H1 (cell line): Measurements from ENCODE around the gene PFKFB1. TPM values are rescaled to one million over a fixed set of nuclear protein-coding genes. Genes with fewer than 3 reads are reported as not detected.

ENCODE experiments used
- CTCF ChIA-PET: fragments of 300-600 bp; sonication (Branson Sonifier 250); formaldehyde crosslinking; loops from one replicate; lab custom pipeline; 2021; ENCODE audit not compliant: partially characterized antibody; lab: Charles Lee
- POLR2A ChIA-PET: fragments of 300-600 bp; sonication (Branson Sonifier 250); formaldehyde crosslinking; loops from one replicate; lab custom pipeline; 2021; ENCODE audit warnings: inconsistent platforms; ENCODE audit not compliant: partially characterized antibody; lab: Charles Lee
- DNase-seq, 2 experiments: peaks; one replicate each; pipeline versions ENCODE4 v3.0.0 to v3.0.0-alpha.2; 2010 to 2022; ENCODE audit warnings: low spot score in 2 of 2, low read depth in 1 of 2, mixed read lengths in 1 of 2
- FAIRE-seq: peaks from 2 replicates; lab custom pipeline; 2011; peaks lifted over from hg19 to GRCh38; lab: Jason Lieb, UNC
- H2AFZ ChIP-seq: 2 replicates; pipeline ENCODE4 v1.8.1; 2012; ENCODE audit warnings: low read length, inconsistent platforms
- H2AK5ac ChIP-seq: 2 replicates; pipeline ENCODE4 v1.6.1; 2013; ENCODE audit warnings: low read depth, low read length
- H2BK120ac ChIP-seq: replicated peaks from 2 replicates; pipeline ENCODE3; 2013; ENCODE audit warnings: low read depth, low read length, inconsistent platforms
- H2BK12ac ChIP-seq: 2 replicates; pipeline ENCODE4 v1.6.1; 2013; ENCODE audit warnings: low read depth, low read length
- H2BK15ac ChIP-seq: 2 replicates; pipeline ENCODE4 v1.6.1; 2013; ENCODE audit warnings: low read length
- H2BK20ac ChIP-seq: 2 replicates; pipeline ENCODE4 v1.6.1; 2013; ENCODE audit warnings: low read length
- H2BK5ac ChIP-seq: 2 replicates; pipeline ENCODE4 v1.6.1; 2013; ENCODE audit warnings: low read depth, low read length
- H3K14ac ChIP-seq: 2 replicates; pipeline ENCODE4 v1.6.1; 2013; ENCODE audit warnings: inconsistent platforms; ENCODE audit not compliant: insufficient read length
- H3K18ac ChIP-seq: 2 replicates; pipeline ENCODE4 v1.6.1; 2013; ENCODE audit warnings: low read length; ENCODE audit errors: extremely low read depth
- H3K23ac ChIP-seq: 2 replicates; pipeline ENCODE4 v1.6.1; 2013; ENCODE audit warnings: inconsistent platforms; ENCODE audit not compliant: insufficient read length
- H3K23me2 ChIP-seq: 2 replicates; pipeline ENCODE4 v1.6.1; 2013; ENCODE audit warnings: low read depth, low read length
- H3K27ac ChIP-seq: 2 replicates; pipeline ENCODE4 v1.6.1; 2011; ENCODE audit warnings: low read depth, low read length, inconsistent platforms
- H3K27me3 ChIP-seq, 4 experiments: replicated peaks in 1 of 4; 1 replicate in 1 of 4; 2 replicates in 3 of 4; pipeline versions ENCODE4 v1.6.1 to v1.8.1; 2011 to 2013; ENCODE audit warnings: low read length in 3 of 4, mild to moderate bottlenecking in 3 of 4, inconsistent platforms in 2 of 4, mixed read lengths in 2 of 4, moderate library complexity in 1 of 4; ENCODE audit not compliant: control insufficient read depth in 3 of 4, insufficient read depth in 3 of 4; ENCODE audit errors: extremely low read depth in 1 of 4
- H3K36me3 ChIP-seq, 4 experiments: 2 replicates each; pipeline versions ENCODE4 v1.6.1 to v1.8.1; 2011 to 2013; ENCODE audit warnings: mild to moderate bottlenecking in 4 of 4, low read length in 3 of 4, moderate library complexity in 2 of 4, control low read depth in 1 of 4, inconsistent platforms in 1 of 4; ENCODE audit not compliant: insufficient read depth in 4 of 4, control insufficient read depth in 2 of 4
- H3K4ac ChIP-seq: replicated peaks from 2 replicates; pipeline ENCODE3; 2013; ENCODE audit warnings: low read length, low read depth, mixed read lengths, inconsistent platforms; ENCODE audit not compliant: insufficient read length
- H3K4me1 ChIP-seq, 4 experiments: replicated peaks in 1 of 4; 1 replicate in 1 of 4; 2 replicates in 3 of 4; pipeline versions ENCODE4 v1.6.1 to v1.8.1; 2011 to 2013; ENCODE audit warnings: low read length in 3 of 4, inconsistent platforms in 2 of 4, mixed read lengths in 1 of 4; ENCODE audit not compliant: insufficient read depth in 4 of 4, control insufficient read depth in 3 of 4
- H3K4me2 ChIP-seq, 2 experiments: 2 replicates each; pipeline versions ENCODE4 v1.6.1 to v1.8.1; 2011 to 2013; ENCODE audit warnings: low read depth in 2 of 2, low read length in 2 of 2, control low read depth in 1 of 2, inconsistent platforms in 1 of 2, mild to moderate bottlenecking in 1 of 2; ENCODE audit not compliant: insufficient read depth in 1 of 2
- H3K4me3 ChIP-seq, 4 experiments: fragments of 200-600, 300-600 bp in 1 of 4; sonication (generic), shearing (Covaris generic), sonication (Bioruptor Twin) in 1 of 4; 2 replicates each; pipeline versions ENCODE4 v1.5.1 to v1.8.1; 2011 to 2016; ENCODE audit warnings: low read length in 4 of 4, low read depth in 3 of 4, control low read depth in 2 of 4, inconsistent platforms in 2 of 4, mild to moderate bottlenecking in 2 of 4, mixed read lengths in 1 of 4, moderate library complexity in 1 of 4; ENCODE audit not compliant: insufficient read depth in 2 of 4; ENCODE audit errors: extremely low read depth in 1 of 4
- H3K56ac ChIP-seq: replicated peaks from 2 replicates; pipeline ENCODE3; 2013; ENCODE audit warnings: low read depth, mild to moderate bottlenecking, mixed read lengths, low read length, inconsistent platforms; ENCODE audit not compliant: insufficient read length
- H3K79me1 ChIP-seq: 2 replicates; pipeline ENCODE4 v1.6.1; 2013; ENCODE audit warnings: low read depth, low read length, control low read depth
- H3K79me2 ChIP-seq, 2 experiments: 2 replicates each; pipeline versions ENCODE4 v1.6.1 to v1.8.1; 2012 to 2013; ENCODE audit warnings: low read length in 2 of 2, mild to moderate bottlenecking in 2 of 2, inconsistent platforms in 1 of 2; ENCODE audit not compliant: insufficient read depth in 2 of 2, control insufficient read depth in 1 of 2
- H3K9ac ChIP-seq, 4 experiments: replicated peaks in 1 of 4; 1 replicate in 1 of 4; 2 replicates in 3 of 4; pipeline versions ENCODE4 v1.6.1 to v1.8.1; 2011 to 2013; ENCODE audit warnings: low read depth in 3 of 4, low read length in 3 of 4, control low read depth in 2 of 4, mild to moderate bottlenecking in 2 of 4, moderate library complexity in 2 of 4, inconsistent platforms in 1 of 4; ENCODE audit errors: extremely low read depth in 1 of 4
- H3K9me3 ChIP-seq, 2 experiments: 2 replicates each; pipeline versions ENCODE4 v1.6.1 to v1.8.1; 2012 to 2013; ENCODE audit warnings: mild to moderate bottlenecking in 2 of 2, moderate library complexity in 2 of 2, control low read depth in 1 of 2, inconsistent platforms in 1 of 2, low read depth in 1 of 2, low read length in 1 of 2, mixed read lengths in 1 of 2; ENCODE audit not compliant: insufficient read depth in 2 of 2
- H4K20me1 ChIP-seq, 2 experiments: replicated peaks in 1 of 2; 2 replicates each; pipeline versions ENCODE3 to v1.8.1; 2011 to 2013; ENCODE audit warnings: inconsistent platforms in 2 of 2, low read length in 2 of 2, mild to moderate bottlenecking in 1 of 2; ENCODE audit not compliant: insufficient read depth in 2 of 2, control insufficient read depth in 1 of 2
- H4K5ac ChIP-seq: 2 replicates; pipeline ENCODE4 v1.6.1; 2013; ENCODE audit warnings: low read length, low read depth, mixed read lengths, inconsistent platforms; ENCODE audit not compliant: insufficient read length
- H4K8ac ChIP-seq: 2 replicates; pipeline ENCODE4 v1.8.0; 2013; ENCODE audit warnings: mild to moderate bottlenecking, moderate library complexity, low read length, inconsistent platforms; ENCODE audit not compliant: insufficient read depth; ENCODE audit errors: extremely low read depth
- H4K91ac ChIP-seq: replicated peaks from 2 replicates; pipeline ENCODE3; 2013; ENCODE audit warnings: low read length, mixed read lengths, inconsistent platforms; ENCODE audit not compliant: insufficient read length
- ASH2L ChIP-seq: fragments of 200-600, 300-600 bp; sonication (generic); IDR thresholded peaks from one replicate; pipeline ENCODE4 v1.7.1; 2017; ENCODE audit warnings: low read length
- CHD1 ChIP-seq: IDR thresholded peaks from 2 replicates; pipeline ENCODE4 v1.6.1; 2012; ENCODE audit warnings: low read depth, low read length, improper control_type of control experiment
- CTBP2 ChIP-seq: IDR thresholded peaks from 2 replicates; pipeline ENCODE4 v1.7.0; 2011; ENCODE audit warnings: borderline replicate concordance, mild to moderate bottlenecking, moderate library complexity, mixed read lengths, low read length; ENCODE audit not compliant: insufficient read depth, insufficient read length
- EP300 ChIP-seq, 2 experiments: IDR thresholded peaks; 1 replicate in 1 of 2; 2 replicates in 1 of 2; pipeline ENCODE4 v1.6.1; 2011 to 2012; ENCODE audit warnings: low read depth in 2 of 2, low read length in 2 of 2, mild to moderate bottlenecking in 2 of 2, borderline replicate concordance in 1 of 2, inconsistent platforms in 1 of 2, moderate library complexity in 1 of 2
- HDAC2 ChIP-seq, 2 experiments: fragments of 300-600 bp in 1 of 2; sonication (generic) in 1 of 2; IDR thresholded peaks; 2 replicates each; pipeline ENCODE4 v1.6.1; 2011 to 2012; ENCODE audit warnings: low read depth in 2 of 2, low read length in 2 of 2, mild to moderate bottlenecking in 2 of 2, moderate library complexity in 2 of 2, borderline replicate concordance in 1 of 2, inconsistent platforms in 1 of 2
- JUND ChIP-seq: IDR thresholded peaks from 2 replicates; pipeline ENCODE4 v1.6.1; 2011; ENCODE audit warnings: mild to moderate bottlenecking, improper control_type of control experiment, low read length
- PHF8 ChIP-seq: fragments of 200-600 bp; sonication (generic); conservative IDR thresholded peaks from 2 replicates; pipeline ENCODE4 v1.7.1; 2012; ENCODE audit warnings: low read depth, mild to moderate bottlenecking, inconsistent platforms, low read length, moderate library complexity
- SP1 ChIP-seq: IDR thresholded peaks from 2 replicates; pipeline ENCODE4 v1.6.1; 2011; ENCODE audit warnings: low read depth, low read length
- SRF ChIP-seq: IDR thresholded peaks from 2 replicates; pipeline ENCODE4 v1.6.1; 2011; ENCODE audit warnings: mild to moderate bottlenecking, low read depth, low read length, moderate library complexity
- TAF7 ChIP-seq: optimal IDR thresholded peaks from 2 replicates; pipeline ENCODE3; 2011; ENCODE audit warnings: low read depth, mild to moderate bottlenecking, inconsistent platforms, low read length, moderate library complexity, borderline replicate concordance
- polyA plus RNA-seq, 7 experiments: library from polyadenylated mRNA; depleted of rRNA in 3 of 7; stranded (reverse) in 5 of 7; unstranded in 2 of 7; fragments of >200 nt in 5 of 7; fragments of 200-250 nt in 2 of 7; gene quantifications; 1 replicate in 5 of 7; 2 replicates in 1 of 7; 4 replicates in 1 of 7; pipeline versions ENCODE4 v1.2.1 to v1.2.3, GENCODE V29; 2011 to 2013; ENCODE audit warnings: missing spikeins in 2 of 7, mixed read lengths in 2 of 7
- total RNA-seq: library from RNA; stranded (reverse); fragmentation: NEBNext Ultra II Directional; extraction: Animal tissue kit (Norgen Biotek cat#: 25700); gene quantifications from 2 replicates; pipeline ENCODE4 v1.2.1, GENCODE V29; 2021
- TF ChIP-seq, protein P1 (sequence below): IDR thresholded peaks from 2 replicates; pipeline ENCODE4 v1.6.1; 2012; ENCODE audit warnings: low read length, inconsistent platforms
- TF ChIP-seq, protein P2 (sequence below): IDR thresholded peaks from 2 replicates; pipeline ENCODE4 v1.6.1; 2012; ENCODE audit warnings: inconsistent platforms

PFKFB1 gene
- total and polyA plus RNA-seq, 2 of the 8 experiments (the other 6 are each of a cell fraction or from before 2014, with no cell fraction given), result 0.26 to 0.30 TPM

DNA sequence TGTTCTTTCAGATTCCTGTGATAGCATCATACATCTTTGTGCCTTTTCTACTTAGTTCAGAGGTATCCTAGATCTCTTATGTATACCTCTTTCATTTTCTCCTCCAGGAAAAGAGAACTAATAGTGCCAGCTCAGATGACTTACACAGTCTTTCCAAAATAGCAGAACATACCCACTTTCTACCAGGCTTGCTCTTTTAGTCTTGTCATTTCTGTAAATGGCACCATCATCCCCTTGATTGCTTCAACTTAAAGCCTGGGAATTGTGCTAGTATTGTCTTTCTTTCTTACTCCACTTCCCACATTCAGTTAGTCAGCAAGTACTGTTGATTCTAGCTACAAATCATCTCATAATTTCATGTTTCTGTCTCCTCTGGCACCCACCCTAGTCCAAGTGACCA lies 11.3 kb upstream of the PFKFB1 start:
- Histone ChIP-seq H2AFZ (no peak overlapping the region), H2BK20ac (no peak overlapping the region), H3K23me2 (peaks cover 7% of the 10 kb centered on the region; the same call in 1 of the 2 replicates), H4K8ac (no peak overlapping the region), H2BK120ac (no peak overlapping the region), H3K18ac (no peak overlapping the region), H3K4me2 (no peak overlapping the region), H3K4me3 (no peak overlapping the region), H2AK5ac (no peak overlapping the region), H3K9me3 (no peaks in the 10 kb centered on the region), H3K4ac (no peak overlapping the region), H3K9ac (no peak overlapping the region), H3K27ac (no peak overlapping the region), H3K79me2 (peaks cover 0 to 12% of the 10 kb centered on the region in 2 experiments; a peak in 2 of 4 replicates), H4K5ac (no peak overlapping the region), H3K79me1 (no peaks in the 10 kb centered on the region), H2BK5ac (no peak overlapping the region), H3K27me3 (no peaks in the 10 kb centered on the region), H3K36me3 (peaks cover 0 to 32% (median 20%) of the 10 kb centered on the region in 4 experiments; a peak in 6 of 8 replicates), H3K4me1 (no peaks in the 10 kb centered on the region), H4K20me1 (no peaks in the 10 kb centered on the region), H3K56ac (no peak overlapping the region), H2BK15ac (no peak overlapping the region), H3K23ac (no peak overlapping the region), H2BK12ac (no peak overlapping the region), H4K91ac (no peak overlapping the region), H3K14ac (no peak overlapping the region)
- FAIRE-seq (no peak), DNase-seq (no peak)
- POLR2A ChIA-PET, result no interaction called here
- CTCF ChIA-PET, result no interaction called here
- TF ChIP-seq CTBP2 (no peak), EP300 (IDR thresholded peaks at IDR 0.05; ENCODE audit: borderline replicate concordance in 1 of 2, low read depth in 2 of 2, low read length in 2 of 2) (no peak), HDAC2 (IDR thresholded peaks at IDR 0.05; ENCODE audit: borderline replicate concordance in 1 of 2, low read depth in 2 of 2, low read length in 2 of 2) (no peak), SP1 (no peak), TAF7 (no peak), SRF (no peak), JUND (no peak), ASH2L (no peak), PHF8 (no peak), CHD1 (no peak)
- TF ChIP-seq, protein P1, sequence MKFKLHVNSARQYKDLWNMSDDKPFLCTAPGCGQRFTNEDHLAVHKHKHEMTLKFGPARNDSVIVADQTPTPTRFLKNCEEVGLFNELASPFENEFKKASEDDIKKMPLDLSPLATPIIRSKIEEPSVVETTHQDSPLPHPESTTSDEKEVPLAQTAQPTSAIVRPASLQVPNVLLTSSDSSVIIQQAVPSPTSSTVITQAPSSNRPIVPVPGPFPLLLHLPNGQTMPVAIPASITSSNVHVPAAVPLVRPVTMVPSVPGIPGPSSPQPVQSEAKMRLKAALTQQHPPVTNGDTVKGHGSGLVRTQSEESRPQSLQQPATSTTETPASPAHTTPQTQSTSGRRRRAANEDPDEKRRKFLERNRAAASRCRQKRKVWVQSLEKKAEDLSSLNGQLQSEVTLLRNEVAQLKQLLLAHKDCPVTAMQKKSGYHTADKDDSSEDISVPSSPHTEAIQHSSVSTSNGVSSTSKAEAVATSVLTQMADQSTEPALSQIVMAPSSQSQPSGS, result no peak
- TF ChIP-seq, protein P2, sequence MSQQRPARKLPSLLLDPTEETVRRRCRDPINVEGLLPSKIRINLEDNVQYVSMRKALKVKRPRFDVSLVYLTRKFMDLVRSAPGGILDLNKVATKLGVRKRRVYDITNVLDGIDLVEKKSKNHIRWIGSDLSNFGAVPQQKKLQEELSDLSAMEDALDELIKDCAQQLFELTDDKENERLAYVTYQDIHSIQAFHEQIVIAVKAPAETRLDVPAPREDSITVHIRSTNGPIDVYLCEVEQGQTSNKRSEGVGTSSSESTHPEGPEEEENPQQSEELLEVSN, result no peak
